ENCODE measurements around the gene ZNF485. TPM values are rescaled to one million over a fixed set of nuclear protein-coding genes. Genes with fewer than 3 reads are reported as not detected.

The ZNF485 gene
- total and polyA plus RNA-seq, 2 of the 8 experiments (the other 6 are each of a cell fraction or from before 2014, with no cell fraction given), result 2.5 to 8.2 TPM

GRCh38 chr10:43627942-43628341 is 21.7 kb downstream of the ZNF485 start (continued):
- TF ChIP-seq BACH1 (IDR thresholded peaks at IDR 0.05; ENCODE audit: low read length), result no peak

GRCh38 chr10:43628956-43629355 is 22.7 kb downstream of the ZNF485 start:
- TF ChIP-seq GTF2F1 (IDR thresholded peaks at IDR 0.05; ENCODE audit: borderline replicate concordance, low read depth, low read length) (no peak), FOSL1 (IDR thresholded peaks at IDR 0.05; ENCODE audit: insufficient read depth, low read depth, low read length) (no peak), NRF1 (IDR thresholded peaks at IDR 0.05; ENCODE audit: low read depth, low read length) (no peak), KDM1A (IDR thresholded peaks at IDR 0.05; ENCODE audit: borderline replicate concordance, low read length) (no peak), CBX5 (IDR thresholded peaks at IDR 0.05; ENCODE audit: low read depth, low read length) (no peak), SP1 (IDR thresholded peaks at IDR 0.05; ENCODE audit: low read depth, low read length) (no peak), TEAD4 (IDR thresholded peaks at IDR 0.05; ENCODE audit: low read depth, low read length) (no peak), CREB1 (IDR thresholded peaks at IDR 0.05) (no peak)
- FAIRE-seq (no peak), DNase-seq (ENCODE audit: low read depth in 1 of 2, low spot score in 2 of 2) (no peak)
- no peaks in the 10 kb centered on the region for H3K4me1 ChIP-seq (replicated peaks in 1 of 4; ENCODE audit: control insufficient read depth in 3 of 4, insufficient read depth in 4 of 4, low read length in 3 of 4)
- H2BK20ac ChIP-seq (ENCODE audit: low read length), result no peak overlapping the region
- H2BK15ac ChIP-seq (ENCODE audit: low read length), result no peak overlapping the region
- no peak overlapping the region for H2AFZ ChIP-seq (ENCODE audit: low read length)
- 94% methylated on average over 4 of the region's 4 CpGs; no CpG with 5 or more reads in 1 of the 2 experiments for WGBS, 2 experiments (ENCODE audit: extremely low coverage in 1 of 2, insufficient coverage in 1 of 2, insufficient read length in 1 of 2, insufficient replicate concordance in 2 of 2, low coverage in 1 of 2, low lambda C conversion rate in 2 of 2, missing lambda C conversion rate in 1 of 2)
- H3K23me2 ChIP-seq (ENCODE audit: low read depth, low read length), result no peaks in the 10 kb centered on the region
- H3K27me3 ChIP-seq (replicated peaks in 1 of 4; ENCODE audit: control insufficient read depth in 3 of 4, extremely low read depth in 1 of 4, insufficient read depth in 3 of 4, low read length in 3 of 4), result no peaks in the 10 kb centered on the region
- no peak overlapping the region for H4K91ac ChIP-seq (replicated peaks; ENCODE audit: insufficient read length, low read length)
- no peak overlapping the region for H3K18ac ChIP-seq (ENCODE audit: extremely low read depth, low read length)
- H3K9me3 ChIP-seq (ENCODE audit: insufficient read depth in 2 of 2, low read depth in 1 of 2, low read length in 1 of 2), result peaks cover 0 to 16% of the 10 kb centered on the region in 2 experiments; a peak in 2 of 4 replicates
- no peak overlapping the region for H3K27ac ChIP-seq (ENCODE audit: low read depth, low read length)
- ChIA-PET CTCF (ENCODE audit: partially characterized antibody) (no interaction called here), POLR2A (ENCODE audit: partially characterized antibody) (no interaction called here)
- no peak overlapping the region for H3K4ac ChIP-seq (replicated peaks; ENCODE audit: insufficient read length, low read depth, low read length)
- no peaks in the 10 kb centered on the region for H3K79me1 ChIP-seq (ENCODE audit: low read depth, low read length)
- H2BK120ac ChIP-seq (replicated peaks; ENCODE audit: low read depth, low read length), result no peak overlapping the region
- H3K36me3 ChIP-seq (ENCODE audit: control insufficient read depth in 2 of 4, insufficient read depth in 4 of 4, low read length in 3 of 4), result no peaks in the 10 kb centered on the region
- H4K20me1 ChIP-seq (replicated peaks in 1 of 2; ENCODE audit: control insufficient read depth in 1 of 2, insufficient read depth in 2 of 2, low read length in 2 of 2), result no peaks in the 10 kb centered on the region
- no peak overlapping the region for H2BK5ac ChIP-seq (ENCODE audit: low read depth, low read length)
- no peak overlapping the region for H3K9ac ChIP-seq (replicated peaks in 1 of 4; ENCODE audit: extremely low read depth in 1 of 4, low read depth in 3 of 4, low read length in 3 of 4)
- H3K56ac ChIP-seq (replicated peaks; ENCODE audit: insufficient read length, low read depth, low read length), result no peak overlapping the region
- no peak overlapping the region for H3K14ac ChIP-seq (ENCODE audit: insufficient read length)
- H3K23ac ChIP-seq (ENCODE audit: insufficient read length), result no peak overlapping the region
- no peak overlapping the region for H2AK5ac ChIP-seq (ENCODE audit: low read depth, low read length)
- no peak overlapping the region for H4K8ac ChIP-seq (ENCODE audit: extremely low read depth, insufficient read depth, low read length)
- H2BK12ac ChIP-seq (ENCODE audit: low read depth, low read length), result no peak overlapping the region
- H4K5ac ChIP-seq (ENCODE audit: insufficient read length, low read depth, low read length), result no peak overlapping the region
- H3K4me3 ChIP-seq (ENCODE audit: extremely low read depth in 1 of 4, insufficient read depth in 2 of 4, low read depth in 3 of 4, low read length in 4 of 4), result no peak overlapping the region
- no peak overlapping the region for H3K4me2 ChIP-seq (ENCODE audit: insufficient read depth in 1 of 2, low read depth in 2 of 2, low read length in 2 of 2)
- H3K79me2 ChIP-seq (ENCODE audit: control insufficient read depth in 1 of 2, insufficient read depth in 2 of 2, low read length in 2 of 2), result no peaks in the 10 kb centered on the region

Data from H1 (cell line).